Parathyroid adenoma (tissue), 2 donors: ENCODE data around the gene UNC80.

ENCODE experiments used
- H2AFZ ChIP-seq: fragments of 300-600 bp; sonication (generic); one replicate; pipeline ENCODE4 v1.7.0; 2017; ENCODE audit warnings: antibody characterized with exemption, mild to moderate bottlenecking
- H3K27ac ChIP-seq: fragments of 300-600 bp; sonication (generic); one replicate; pipeline ENCODE4 v1.7.0; 2017
- H3K27me3 ChIP-seq: fragments of 300-600 bp; sonication (generic); one replicate; pipeline ENCODE4 v1.7.0; 2017; ENCODE audit warnings: low read length; ENCODE audit not compliant: control insufficient read depth, insufficient read depth
- H3K36me3 ChIP-seq: fragments of 300-600 bp; sonication (generic); one replicate; pipeline ENCODE4 v1.7.0; 2017; ENCODE audit warnings: low read length; ENCODE audit not compliant: control insufficient read depth, insufficient read depth
- H3K4me1 ChIP-seq: fragments of 300-600 bp; sonication (generic); one replicate; pipeline ENCODE4 v1.7.0; 2017; ENCODE audit warnings: control low read depth
- H3K4me2 ChIP-seq: fragments of 300-600 bp; sonication (generic); one replicate; pipeline ENCODE4 v1.7.0; 2017; ENCODE audit warnings: low read length
- H3K4me3 ChIP-seq: fragments of 300-600 bp; sonication (generic); one replicate; pipeline ENCODE4 v1.7.0; 2017; ENCODE audit warnings: low read depth, low read length
- H3K79me2 ChIP-seq: fragments of 300-600 bp; sonication (generic); one replicate; pipeline ENCODE4 v1.7.0; 2017; ENCODE audit warnings: control low read depth
- H3K9ac ChIP-seq: fragments of 300-600 bp; sonication (generic); one replicate; pipeline ENCODE4 v1.7.0; 2017; ENCODE audit warnings: mild to moderate bottlenecking
- H3K9me3 ChIP-seq: fragments of 300-600 bp; sonication (generic); one replicate; pipeline ENCODE4 v1.7.0; 2017; ENCODE audit warnings: low read length; ENCODE audit not compliant: control insufficient read depth
- TF ChIP-seq, protein P1 (sequence below): fragments of 300-600 bp; sonication (generic); IDR thresholded peaks from one replicate; pipeline ENCODE4 v1.7.0; 2017; ENCODE audit warnings: antibody characterized with exemption, mild to moderate bottlenecking
- donor health status: primary hyperparathyroidism.

UNC80 gene

DNA sequence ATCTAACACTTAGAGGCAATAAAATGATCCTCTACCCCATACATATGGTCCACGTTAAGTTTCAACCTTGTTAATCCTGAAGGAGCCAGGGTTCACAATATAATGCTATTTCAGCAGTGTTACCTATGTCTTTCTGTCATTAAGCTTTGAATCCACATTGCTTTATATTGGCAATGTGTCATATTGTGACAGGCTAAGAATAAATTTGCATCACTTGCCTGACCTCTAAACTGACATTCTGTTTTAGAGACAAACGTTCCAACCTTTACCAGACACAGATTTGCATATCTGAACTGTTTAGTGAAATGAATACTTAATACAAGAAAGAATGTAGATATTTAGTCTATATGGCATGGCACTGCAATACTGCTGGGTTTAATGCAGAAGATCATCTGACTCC lies 98.4 kb downstream of the UNC80 start:
- Histone ChIP-seq H3K36me3 (no peaks in the 10 kb centered on the region), H3K9ac (no peak overlapping the region), H2AFZ (no peak overlapping the region), H3K9me3 (no peaks in the 10 kb centered on the region), H3K27me3 (no peaks in the 10 kb centered on the region), H3K4me1 (no peaks in the 10 kb centered on the region), H3K79me2 (no peaks in the 10 kb centered on the region), H3K4me3 (no peak overlapping the region), H3K27ac (no peak overlapping the region), H3K4me2 (no peak overlapping the region)
- TF ChIP-seq, protein P1, sequence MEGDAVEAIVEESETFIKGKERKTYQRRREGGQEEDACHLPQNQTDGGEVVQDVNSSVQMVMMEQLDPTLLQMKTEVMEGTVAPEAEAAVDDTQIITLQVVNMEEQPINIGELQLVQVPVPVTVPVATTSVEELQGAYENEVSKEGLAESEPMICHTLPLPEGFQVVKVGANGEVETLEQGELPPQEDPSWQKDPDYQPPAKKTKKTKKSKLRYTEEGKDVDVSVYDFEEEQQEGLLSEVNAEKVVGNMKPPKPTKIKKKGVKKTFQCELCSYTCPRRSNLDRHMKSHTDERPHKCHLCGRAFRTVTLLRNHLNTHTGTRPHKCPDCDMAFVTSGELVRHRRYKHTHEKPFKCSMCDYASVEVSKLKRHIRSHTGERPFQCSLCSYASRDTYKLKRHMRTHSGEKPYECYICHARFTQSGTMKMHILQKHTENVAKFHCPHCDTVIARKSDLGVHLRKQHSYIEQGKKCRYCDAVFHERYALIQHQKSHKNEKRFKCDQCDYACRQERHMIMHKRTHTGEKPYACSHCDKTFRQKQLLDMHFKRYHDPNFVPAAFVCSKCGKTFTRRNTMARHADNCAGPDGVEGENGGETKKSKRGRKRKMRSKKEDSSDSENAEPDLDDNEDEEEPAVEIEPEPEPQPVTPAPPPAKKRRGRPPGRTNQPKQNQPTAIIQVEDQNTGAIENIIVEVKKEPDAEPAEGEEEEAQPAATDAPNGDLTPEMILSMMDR, result no peak

DNA sequence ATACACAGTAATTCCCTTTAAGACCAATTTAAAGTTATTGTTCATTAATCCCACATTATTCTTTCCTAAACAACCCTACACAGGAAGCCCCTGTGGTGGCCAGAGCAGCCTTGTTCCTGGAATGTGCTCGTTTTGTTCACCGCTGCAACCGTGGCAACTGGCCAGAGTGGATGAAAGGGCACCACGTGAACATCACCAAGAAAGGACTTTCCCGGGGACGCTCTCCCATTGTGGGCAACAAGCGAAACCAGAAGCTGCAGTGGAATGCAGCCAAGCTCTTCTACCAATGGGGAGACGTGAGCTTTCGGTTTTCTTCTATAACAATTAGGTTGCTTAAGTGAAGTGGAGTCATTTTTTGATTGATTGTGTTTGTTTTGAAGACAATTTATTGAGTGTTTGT lies 101.0 kb downstream of the UNC80 start:
- TF ChIP-seq, protein P1, result no peak
- H3K4me3 ChIP-seq, result no peak overlapping the region
- no peaks in the 10 kb centered on the region for H3K79me2 ChIP-seq
- no peak overlapping the region for H3K4me2 ChIP-seq
- H2AFZ ChIP-seq, result no peak overlapping the region
- no peak overlapping the region for H3K27ac ChIP-seq
- no peaks in the 10 kb centered on the region for H3K4me1 ChIP-seq
- no peak overlapping the region for H3K9ac ChIP-seq
- no peaks in the 10 kb centered on the region for H3K36me3 ChIP-seq
- no peaks in the 10 kb centered on the region for H3K27me3 ChIP-seq
- no peaks in the 10 kb centered on the region for H3K9me3 ChIP-seq

DNA sequence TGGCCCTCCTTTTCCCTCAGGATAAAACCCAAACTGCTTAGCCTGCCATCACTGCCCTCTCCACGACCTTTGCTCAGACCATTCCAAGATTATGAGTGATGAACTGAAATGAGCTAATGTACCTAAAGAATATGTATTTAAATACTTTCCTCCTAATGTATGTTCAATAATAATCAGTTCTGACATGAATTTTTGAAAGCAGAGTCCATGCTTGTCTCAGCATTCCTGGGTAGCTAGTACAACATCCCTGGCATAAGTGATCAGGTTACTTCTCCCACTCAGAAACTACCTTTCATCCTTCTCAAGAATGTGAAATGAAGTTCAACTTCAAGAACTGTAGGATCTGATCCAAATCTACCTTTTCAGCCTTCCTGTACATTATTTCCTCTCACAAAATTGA lies 103.6 kb downstream of the UNC80 start:
- no peaks in the 10 kb centered on the region for H3K4me1 ChIP-seq
- no peaks in the 10 kb centered on the region for H3K27me3 ChIP-seq
- TF ChIP-seq, protein P1, result no peak
- no peak overlapping the region for H3K4me2 ChIP-seq
- no peak overlapping the region for H3K9ac ChIP-seq
- no peaks in the 10 kb centered on the region for H3K79me2 ChIP-seq
- no peak overlapping the region for H3K27ac ChIP-seq
- no peak overlapping the region for H2AFZ ChIP-seq
- no peaks in the 10 kb centered on the region for H3K9me3 ChIP-seq
- H3K36me3 ChIP-seq, result no peaks in the 10 kb centered on the region
- H3K4me3 ChIP-seq, result no peak overlapping the region

DNA sequence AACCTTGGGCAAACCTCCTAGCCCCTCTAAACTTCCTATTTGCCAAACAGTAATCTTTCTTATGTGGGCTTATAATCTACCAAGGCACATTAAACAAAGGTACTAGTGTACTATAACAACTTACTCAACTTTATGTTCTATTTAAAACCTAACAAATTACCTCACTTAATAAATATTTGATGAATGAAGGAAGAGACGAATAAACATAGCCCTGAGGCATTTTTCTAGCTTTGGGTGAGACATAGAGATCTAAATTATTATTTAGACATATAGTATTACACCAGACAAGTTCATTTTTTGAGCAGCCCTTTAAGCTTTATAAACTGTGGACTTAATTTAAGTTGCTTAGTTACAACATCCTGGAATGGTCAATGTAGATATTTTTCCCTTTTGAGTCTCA lies 104.6 kb downstream of the UNC80 start:
- H3K9ac ChIP-seq, result no peak overlapping the region
- no peaks in the 10 kb centered on the region for H3K79me2 ChIP-seq
- H3K4me2 ChIP-seq, result no peak overlapping the region
- H3K4me3 ChIP-seq, result no peak overlapping the region
- no peaks in the 10 kb centered on the region for H3K27me3 ChIP-seq
- no peak overlapping the region for H3K27ac ChIP-seq
- H3K4me1 ChIP-seq, result no peaks in the 10 kb centered on the region
- H3K9me3 ChIP-seq, result no peaks in the 10 kb centered on the region
- H2AFZ ChIP-seq, result no peak overlapping the region
- TF ChIP-seq, protein P1, result no peak
- no peaks in the 10 kb centered on the region for H3K36me3 ChIP-seq

DNA sequence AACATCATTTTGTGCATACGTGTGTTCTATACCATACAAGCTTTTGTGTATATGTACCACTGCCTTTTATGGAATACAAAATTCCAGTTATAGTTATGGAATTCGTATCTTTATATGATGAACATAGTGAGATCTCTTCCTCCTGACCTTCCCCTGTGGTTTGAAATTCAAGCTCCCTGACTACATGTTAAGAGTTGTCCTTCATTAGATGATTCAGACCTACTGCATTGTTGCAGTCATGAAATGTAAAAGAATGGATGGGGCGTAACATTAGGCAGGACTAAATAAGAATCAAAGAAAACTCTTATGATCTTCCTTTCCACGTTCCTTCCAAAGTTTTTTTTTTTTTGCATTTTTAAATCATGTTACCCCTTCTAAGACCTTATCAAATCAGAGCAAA lies 107.1 kb downstream of the UNC80 start:
- Histone ChIP-seq H3K4me3 (no peak overlapping the region), H3K27ac (no peak overlapping the region), H3K4me1 (no peaks in the 10 kb centered on the region), H3K9ac (no peak overlapping the region), H2AFZ (no peak overlapping the region), H3K9me3 (no peaks in the 10 kb centered on the region), H3K4me2 (no peak overlapping the region), H3K36me3 (no peaks in the 10 kb centered on the region), H3K27me3 (no peaks in the 10 kb centered on the region), H3K79me2 (no peaks in the 10 kb centered on the region)
- TF ChIP-seq, protein P1, result no peak
